NOMO-1 treated with DMSO at 0.1 percent for 48 hours (cell line): ENCODE data around the gene MTFMT.
"Not testable (repeated sequence)": the region's sequence is repeated elsewhere in the genome, so short reads cannot be mapped to it uniquely, and the experiment has no call there.

Experiments
- DNase-seq: peaks from one replicate; lab custom pipeline; 2025; ENCODE audit not compliant: unreplicated experiment; lab: John Stamatoyannopoulos, UW

MTFMT gene

GRCh38 chr15:65028921-65029735, at the start of gene MTFMT:
MTFMT (minus strand) TSS chr15:65029639; CDS start chr15:65029613, 26 bp downstream.
- DNase-seq: peak; percentile 55

- DNase-seq: peak; percentile 25
Measured at GRCh38 chr15:65077981-65078352, 48.5 kb upstream of the MTFMT start.

- no peak for DNase-seq
Measured at GRCh38 chr15:65077291-65077980, 48.0 kb upstream of the MTFMT start.

GRCh38 chr15:65076486-65077290, 47.2 kb upstream of the MTFMT start, which contains the start of gene KBTBD13:
KBTBD13 (plus strand) TSS chr15:65076746; CDS start chr15:65076816, 70 bp downstream.
- DNase-seq: no peak

GRCh38 chr15:65075607-65076395, 46.4 kb upstream of the MTFMT start:
- not testable (repeated sequence) for DNase-seq

- not testable (repeated sequence) for DNase-seq
Measured at GRCh38 chr15:65074946-65075345, 45.5 kb upstream of the MTFMT start.

- no peak for DNase-seq
Measured at GRCh38 chr15:65072617-65073016, 43.2 kb upstream of the MTFMT start.

GRCh38 chr15:65072027-65072426, 42.6 kb upstream of the MTFMT start:
- DNase-seq: no peak

- no peak for DNase-seq
Measured at GRCh38 chr15:65071381-65071811, 42.0 kb upstream of the MTFMT start.

GRCh38 chr15:65069779-65070546, 40.5 kb upstream of the MTFMT start:
- no peak for DNase-seq

- DNase-seq: no peak
Measured at GRCh38 chr15:65069179-65069578, 39.7 kb upstream of the MTFMT start.

GRCh38 chr15:65068403-65068788, 39.0 kb upstream of the MTFMT start:
- no peak for DNase-seq

GRCh38 chr15:65067645-65068402, 38.4 kb upstream of the MTFMT start, which contains the start of gene RASL12:
RASL12 (minus strand) TSS chr15:65067991; CDS start chr15:65067835, 156 bp downstream.
- no peak for DNase-seq

GRCh38 chr15:65067317-65067644, 37.8 kb upstream of the MTFMT start:
- DNase-seq: no peak

- DNase-seq: no peak
Measured at GRCh38 chr15:65066635-65067316, 37.3 kb upstream of the MTFMT start.

GRCh38 chr15:65066001-65066634, 36.7 kb upstream of the MTFMT start:
- no peak for DNase-seq

GRCh38 chr15:65062726-65063125, 33.3 kb upstream of the MTFMT start:
- DNase-seq: no peak

GRCh38 chr15:65062061-65062460, 32.6 kb upstream of the MTFMT start:
- no peak for DNase-seq
